ENCODE results near the gene TRIM25.
A peak's percentile ranks its signal among the peaks of the same experiment; 100 is the strongest.

The TRIM25 gene

DNA sequence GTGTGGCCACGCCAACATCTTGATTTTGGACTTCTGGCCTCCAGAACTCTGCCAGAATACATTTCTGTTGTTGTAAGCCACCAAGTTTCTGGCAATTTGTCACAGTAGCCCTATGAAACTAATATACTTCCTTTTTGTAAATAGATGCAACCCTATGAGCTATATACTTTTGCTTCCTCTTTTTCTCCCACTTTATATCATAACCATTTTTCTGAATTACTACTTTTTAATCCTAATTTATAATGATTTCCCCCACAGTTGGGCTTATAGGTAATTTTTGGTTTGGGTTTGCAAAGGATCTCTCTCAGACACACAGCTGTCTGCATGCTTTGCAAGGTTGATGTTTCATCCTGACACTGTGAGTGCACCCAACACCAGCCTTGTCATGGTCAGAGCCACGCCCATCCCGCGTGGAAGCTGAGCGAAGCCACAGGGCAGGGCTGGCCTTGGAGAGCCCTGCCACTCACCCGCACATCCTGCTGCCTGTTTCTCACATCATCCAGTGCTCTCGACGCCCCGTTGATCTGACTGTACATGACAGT, 5.8 kb downstream of the TRIM25 start:
- Histone ChIP-seq H3K4me3 (ENCODE audit: low read length) (no peak overlapping the region), H3K27me3 (replicated peaks; ENCODE audit: control insufficient read depth, insufficient read depth, low read length) (no peaks in the 10 kb centered on the region), H3K36me3 (ENCODE audit: control insufficient read depth, insufficient read depth, low read length, severe bottlenecking) (peaks cover 56% of the 10 kb centered on the region), H3K9ac (ENCODE audit: low read length) (no peak overlapping the region), H3K9me3 (ENCODE audit: control insufficient read depth, low read length) (no peaks in the 10 kb centered on the region), H3K4me1 (ENCODE audit: control insufficient read depth, insufficient read depth, low read length) (peaks cover 26% of the 10 kb centered on the region)
- DNase-seq (ENCODE audit: low read depth) = no peak

DNA sequence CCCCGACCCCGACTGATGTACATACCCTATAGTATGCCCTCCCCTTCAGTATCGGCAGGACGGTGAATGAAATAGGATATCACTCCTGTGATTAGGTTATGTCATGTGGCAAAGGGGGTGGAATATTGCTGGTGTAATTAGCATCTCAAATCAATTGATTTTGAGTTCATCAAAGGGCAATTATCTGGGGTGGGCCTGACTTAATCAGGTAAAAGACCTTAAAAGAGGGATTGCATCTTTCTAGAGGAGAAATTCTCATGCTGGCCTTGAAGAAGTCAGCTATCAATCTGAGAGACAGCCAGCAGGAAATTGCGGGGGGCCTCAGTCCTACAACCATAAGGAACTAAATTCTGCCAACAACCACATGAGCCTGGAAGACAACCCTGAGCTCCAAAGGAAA, 10.3 kb downstream of the TRIM25 start:
- Histone ChIP-seq H3K4me3 (ENCODE audit: low read length) (no peak overlapping the region), H3K9me3 (ENCODE audit: control insufficient read depth, low read length) (no peaks in the 10 kb centered on the region), H3K9ac (ENCODE audit: low read length) (no peak overlapping the region), H3K27me3 (replicated peaks; ENCODE audit: control insufficient read depth, insufficient read depth, low read length) (no peaks in the 10 kb centered on the region), H3K36me3 (ENCODE audit: control insufficient read depth, insufficient read depth, low read length, severe bottlenecking) (peaks cover 97% of the 10 kb centered on the region), H3K4me1 (ENCODE audit: control insufficient read depth, insufficient read depth, low read length) (peaks cover 11% of the 10 kb centered on the region)
- no peak for DNase-seq (ENCODE audit: low read depth)

DNA sequence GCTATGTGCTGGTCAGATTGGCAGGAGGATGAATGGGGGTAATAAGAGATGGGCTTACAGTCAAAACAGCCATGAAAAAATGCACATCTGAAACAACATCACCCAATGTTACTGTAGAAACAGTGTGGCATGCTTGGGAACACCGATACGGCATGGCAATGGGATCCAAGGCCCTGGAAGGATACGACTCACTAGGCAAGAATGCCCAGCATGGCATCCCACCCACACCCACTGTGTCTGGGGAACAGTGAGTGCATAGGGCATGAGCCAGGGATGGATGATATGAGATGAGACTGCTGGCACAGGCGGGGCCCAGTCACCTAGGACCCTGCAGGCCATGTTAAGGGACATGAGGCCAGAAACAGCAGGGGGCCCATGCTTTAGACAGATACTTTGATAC, 11.5 kb downstream of the TRIM25 start:
- peaks cover 95% of the 10 kb centered on the region for H3K36me3 ChIP-seq (ENCODE audit: control insufficient read depth, insufficient read depth, low read length, severe bottlenecking)
- peaks cover 11% of the 10 kb centered on the region for H3K4me1 ChIP-seq (ENCODE audit: control insufficient read depth, insufficient read depth, low read length)
- H3K27me3 ChIP-seq (replicated peaks; ENCODE audit: control insufficient read depth, insufficient read depth, low read length) = no peaks in the 10 kb centered on the region
- H3K9me3 ChIP-seq (ENCODE audit: control insufficient read depth, low read length) = no peaks in the 10 kb centered on the region
- peak; percentile 60 for DNase-seq (ENCODE audit: low read depth)
- H3K4me3 ChIP-seq (ENCODE audit: low read length) = no peak overlapping the region
- no peak overlapping the region for H3K9ac ChIP-seq (ENCODE audit: low read length)

DNA sequence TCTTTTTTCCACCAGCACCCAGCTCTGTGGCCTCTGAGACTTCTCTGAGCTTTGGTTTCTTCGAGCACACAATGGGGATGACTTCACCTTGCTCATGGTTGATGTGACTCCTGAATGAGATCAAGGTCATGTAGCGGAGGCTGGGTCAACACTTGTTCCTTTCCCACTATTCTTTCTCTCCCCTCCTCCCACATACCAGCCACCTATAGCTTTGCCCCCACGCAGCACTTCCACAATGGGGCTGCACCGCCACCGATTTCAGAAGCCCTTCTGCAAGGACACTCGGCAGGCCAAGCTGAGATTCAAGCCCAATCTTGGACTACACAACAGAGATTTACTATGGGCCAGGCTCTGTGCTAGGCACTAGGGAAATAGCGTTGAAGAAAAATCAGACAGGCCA, 14.4 kb downstream of the TRIM25 start:
- Histone ChIP-seq H3K27me3 (replicated peaks; ENCODE audit: control insufficient read depth, insufficient read depth, low read length) (no peaks in the 10 kb centered on the region), H3K4me1 (ENCODE audit: control insufficient read depth, insufficient read depth, low read length) (peaks cover 11% of the 10 kb centered on the region), H3K9me3 (ENCODE audit: control insufficient read depth, low read length) (no peaks in the 10 kb centered on the region), H3K4me3 (ENCODE audit: low read length) (no peak overlapping the region), H3K36me3 (ENCODE audit: control insufficient read depth, insufficient read depth, low read length, severe bottlenecking) (peaks cover 95% of the 10 kb centered on the region), H3K9ac (ENCODE audit: low read length) (no peak overlapping the region)
- no peak for DNase-seq (ENCODE audit: low read depth)

DNA sequence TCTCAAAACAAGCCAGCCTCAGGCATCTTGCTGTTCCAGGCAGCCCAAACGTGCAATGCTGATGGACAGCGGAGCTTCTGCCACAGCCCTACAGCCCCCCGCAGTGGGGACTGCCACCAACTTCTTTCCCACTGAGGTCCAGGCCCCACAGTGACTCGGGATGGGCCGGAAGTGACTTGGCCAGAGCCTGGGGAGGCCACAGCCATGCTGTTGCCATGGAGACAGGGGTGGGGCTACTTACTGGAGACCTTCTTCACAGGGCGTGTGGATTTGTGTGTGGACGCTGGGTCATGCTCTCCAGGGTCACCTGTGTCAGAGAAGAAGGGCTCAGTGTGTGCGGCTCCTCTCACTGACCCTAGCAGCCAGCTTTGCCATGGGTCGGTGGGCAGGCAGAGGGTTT, 15.0 kb downstream of the TRIM25 start:
- no peak overlapping the region for H3K4me3 ChIP-seq (ENCODE audit: low read length)
- no peaks in the 10 kb centered on the region for H3K9me3 ChIP-seq (ENCODE audit: control insufficient read depth, low read length)
- H3K27me3 ChIP-seq (replicated peaks; ENCODE audit: control insufficient read depth, insufficient read depth, low read length) = no peaks in the 10 kb centered on the region
- no peak for DNase-seq (ENCODE audit: low read depth)
- peaks cover 93% of the 10 kb centered on the region for H3K36me3 ChIP-seq (ENCODE audit: control insufficient read depth, insufficient read depth, low read length, severe bottlenecking)
- peaks cover 11% of the 10 kb centered on the region for H3K4me1 ChIP-seq (ENCODE audit: control insufficient read depth, insufficient read depth, low read length)
- no peak overlapping the region for H3K9ac ChIP-seq (ENCODE audit: low read length)

DNA sequence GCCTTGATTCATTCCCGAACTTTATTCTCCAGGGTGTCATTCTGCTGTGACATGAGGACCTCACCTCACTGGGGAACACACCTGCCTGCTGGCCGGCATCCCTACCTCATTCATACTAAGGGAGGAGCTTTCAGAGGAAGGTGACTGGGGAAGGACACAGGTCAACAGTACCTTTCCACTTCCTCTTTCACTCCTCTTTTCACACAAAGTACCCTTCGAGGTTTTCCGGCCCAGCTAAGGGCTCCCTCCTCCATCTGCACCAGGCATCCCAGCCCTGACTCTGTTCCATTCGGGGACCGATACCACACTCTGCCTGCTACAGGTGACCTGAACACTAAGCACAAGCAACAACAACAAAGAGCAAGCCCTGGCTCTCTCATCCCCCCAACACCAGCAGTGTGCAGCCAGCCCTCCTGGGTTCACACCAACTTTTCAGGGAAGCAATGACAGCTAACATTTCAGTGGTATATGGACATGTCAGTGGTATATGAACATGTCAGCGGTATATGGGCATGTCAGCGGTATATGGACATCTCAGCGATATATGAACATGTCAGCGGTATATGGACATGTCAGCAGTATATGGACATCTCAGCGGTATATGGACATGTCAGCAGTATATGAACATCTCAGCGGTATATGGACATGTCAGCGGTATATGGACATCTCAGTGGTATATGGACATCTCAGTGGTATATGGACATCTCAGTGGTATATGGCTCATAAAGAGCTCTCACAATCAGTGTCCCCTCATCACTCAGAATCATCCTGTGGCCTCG, 16.0 kb downstream of the TRIM25 start:
- Histone ChIP-seq H3K9ac (ENCODE audit: low read length) (no peak overlapping the region), H3K4me1 (ENCODE audit: control insufficient read depth, insufficient read depth, low read length) (peaks cover 11% of the 10 kb centered on the region), H3K9me3 (ENCODE audit: control insufficient read depth, low read length) (no peaks in the 10 kb centered on the region), H3K36me3 (ENCODE audit: control insufficient read depth, insufficient read depth, low read length, severe bottlenecking) (peaks cover 94% of the 10 kb centered on the region), H3K4me3 (ENCODE audit: low read length) (no peak overlapping the region), H3K27me3 (replicated peaks; ENCODE audit: control insufficient read depth, insufficient read depth, low read length) (no peaks in the 10 kb centered on the region)
- DNase-seq (ENCODE audit: low read depth) = no peak

DNA sequence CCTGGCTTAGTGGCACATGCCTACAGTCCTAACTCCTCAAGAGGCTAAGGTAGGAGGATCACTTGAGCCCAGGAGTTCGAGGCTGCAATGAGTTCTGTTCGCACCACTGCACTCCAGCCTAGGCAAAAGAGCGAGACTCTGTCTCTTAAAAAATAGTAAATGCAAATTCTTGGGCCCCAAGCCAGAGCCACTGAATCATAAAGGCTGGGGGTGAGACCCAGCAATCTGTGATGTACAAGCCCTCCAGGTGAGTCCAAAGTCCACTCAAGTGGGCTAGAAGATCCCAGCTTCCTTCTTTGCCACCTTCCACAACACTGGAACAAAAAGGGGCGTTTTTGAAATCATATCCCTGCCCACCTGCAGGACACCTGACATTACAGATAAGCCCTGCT, 16.9 kb downstream of the TRIM25 start:
- peaks cover 3% of the 10 kb centered on the region for H3K4me1 ChIP-seq (ENCODE audit: control insufficient read depth, insufficient read depth, low read length)
- H3K4me3 ChIP-seq (ENCODE audit: low read length) = no peak overlapping the region
- peaks cover 94% of the 10 kb centered on the region for H3K36me3 ChIP-seq (ENCODE audit: control insufficient read depth, insufficient read depth, low read length, severe bottlenecking)
- H3K9ac ChIP-seq (ENCODE audit: low read length) = no peak overlapping the region
- no peak for DNase-seq (ENCODE audit: low read depth)
- no peaks in the 10 kb centered on the region for H3K27me3 ChIP-seq (replicated peaks; ENCODE audit: control insufficient read depth, insufficient read depth, low read length)
- no peaks in the 10 kb centered on the region for H3K9me3 ChIP-seq (ENCODE audit: control insufficient read depth, low read length)

DNA sequence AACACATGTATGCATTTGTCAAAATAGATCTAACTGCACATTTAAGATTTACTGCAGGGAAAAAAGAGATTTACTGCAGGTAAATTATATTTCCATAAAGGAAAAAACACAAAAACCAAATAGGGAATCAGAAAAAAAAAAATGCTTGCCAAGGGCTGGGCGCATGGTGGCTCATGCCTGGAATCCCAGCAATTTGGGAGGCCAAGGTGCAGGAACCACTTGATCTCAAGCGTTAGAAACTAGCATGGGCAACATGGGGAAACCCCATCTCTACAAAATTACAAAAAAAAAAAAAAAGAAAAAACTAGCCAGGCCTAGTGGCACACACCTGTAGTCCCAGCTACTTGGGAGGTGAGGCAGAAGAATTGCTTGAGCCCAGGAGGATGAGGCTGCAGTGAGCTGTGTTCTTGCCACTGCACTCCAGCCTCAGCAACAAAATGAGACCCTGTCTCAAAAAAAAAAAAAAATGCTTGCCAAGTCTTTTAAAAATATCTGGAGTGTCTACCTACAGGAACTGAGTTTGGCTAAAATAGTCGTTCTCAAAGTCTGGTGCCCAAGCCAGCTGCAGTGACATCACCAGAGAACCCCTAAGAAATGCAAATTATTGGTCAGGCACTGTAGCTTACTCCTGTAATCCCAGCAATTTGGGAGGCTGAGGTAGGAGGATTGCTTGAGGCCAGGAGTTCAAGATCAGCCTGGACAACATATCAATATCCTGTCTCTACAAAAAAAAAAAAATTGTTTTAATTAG, 17.5 kb downstream of the TRIM25 start:
- H3K4me1 ChIP-seq (ENCODE audit: control insufficient read depth, insufficient read depth, low read length) = no peaks in the 10 kb centered on the region
- no peaks in the 10 kb centered on the region for H3K27me3 ChIP-seq (replicated peaks; ENCODE audit: control insufficient read depth, insufficient read depth, low read length)
- H3K9me3 ChIP-seq (ENCODE audit: control insufficient read depth, low read length) = no peaks in the 10 kb centered on the region
- no peak for DNase-seq (ENCODE audit: low read depth)
- no peak overlapping the region for H3K4me3 ChIP-seq (ENCODE audit: low read length)
- H3K36me3 ChIP-seq (ENCODE audit: control insufficient read depth, insufficient read depth, low read length, severe bottlenecking) = peaks cover 94% of the 10 kb centered on the region
- no peak overlapping the region for H3K9ac ChIP-seq (ENCODE audit: low read length)

DNA sequence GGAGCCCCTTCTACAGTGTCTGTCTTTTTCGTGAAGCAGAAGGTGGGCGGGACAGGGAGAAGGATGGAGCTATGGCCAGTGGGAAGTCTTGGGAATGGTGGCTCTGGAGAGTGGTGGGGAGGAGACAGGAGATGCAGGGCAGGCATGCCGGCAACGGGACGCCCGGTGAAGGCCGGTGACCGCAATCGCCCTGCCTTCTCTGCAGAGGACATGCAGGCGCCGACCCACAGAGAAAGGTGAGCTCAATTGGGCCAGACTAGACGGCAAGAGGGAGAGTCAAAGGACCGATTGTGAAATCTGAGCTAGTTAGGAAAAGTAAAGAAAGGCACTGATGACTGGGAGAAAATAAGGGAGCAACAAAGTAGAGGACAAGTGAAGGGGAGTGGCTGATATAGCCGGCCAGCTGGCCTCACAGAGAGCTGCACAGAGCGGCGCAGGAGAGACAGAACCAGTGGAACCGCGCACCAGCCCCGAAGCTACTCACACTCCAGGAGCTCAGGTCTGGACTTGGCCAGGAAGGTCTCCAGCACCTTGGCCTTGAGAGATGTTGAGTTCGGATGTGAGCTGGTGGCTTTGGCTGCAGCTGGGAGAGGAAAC, 18.9 kb downstream of the TRIM25 start:
- Histone ChIP-seq H3K4me1 (ENCODE audit: control insufficient read depth, insufficient read depth, low read length) (no peaks in the 10 kb centered on the region), H3K9me3 (ENCODE audit: control insufficient read depth, low read length) (no peaks in the 10 kb centered on the region), H3K36me3 (ENCODE audit: control insufficient read depth, insufficient read depth, low read length, severe bottlenecking) (peaks cover 95% of the 10 kb centered on the region), H3K9ac (ENCODE audit: low read length) (no peak overlapping the region), H3K4me3 (ENCODE audit: low read length) (no peak overlapping the region), H3K27me3 (replicated peaks; ENCODE audit: control insufficient read depth, insufficient read depth, low read length) (no peaks in the 10 kb centered on the region)
- no peak for DNase-seq (ENCODE audit: low read depth)

DNA sequence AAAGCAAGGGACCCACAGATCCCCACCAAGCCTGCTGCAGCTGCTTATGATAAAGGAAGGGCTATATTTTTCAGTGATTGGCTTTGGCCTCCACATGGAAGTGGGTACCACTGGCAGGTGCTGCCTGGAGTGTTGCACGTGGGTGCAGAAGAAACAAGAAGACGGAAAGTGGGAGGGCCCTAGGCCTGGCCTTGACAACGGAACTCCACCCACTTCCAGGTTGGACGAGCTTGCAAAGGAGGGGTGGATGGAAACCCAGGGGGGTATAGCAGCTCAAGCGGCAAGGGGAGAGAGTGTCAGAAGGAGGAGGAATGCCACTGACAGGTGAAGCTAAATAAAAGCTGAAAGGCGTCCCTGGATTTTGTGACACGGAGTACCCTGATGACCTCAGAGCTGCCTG, 20.3 kb downstream of the TRIM25 start:
- Histone ChIP-seq H3K9me3 (ENCODE audit: control insufficient read depth, low read length) (no peaks in the 10 kb centered on the region), H3K36me3 (ENCODE audit: control insufficient read depth, insufficient read depth, low read length, severe bottlenecking) (peaks cover 96% of the 10 kb centered on the region), H3K27me3 (replicated peaks; ENCODE audit: control insufficient read depth, insufficient read depth, low read length) (no peaks in the 10 kb centered on the region), H3K9ac (ENCODE audit: low read length) (no peak overlapping the region), H3K4me3 (ENCODE audit: low read length) (no peak overlapping the region), H3K4me1 (ENCODE audit: control insufficient read depth, insufficient read depth, low read length) (no peaks in the 10 kb centered on the region)
- no peak for DNase-seq (ENCODE audit: low read depth)

DNA sequence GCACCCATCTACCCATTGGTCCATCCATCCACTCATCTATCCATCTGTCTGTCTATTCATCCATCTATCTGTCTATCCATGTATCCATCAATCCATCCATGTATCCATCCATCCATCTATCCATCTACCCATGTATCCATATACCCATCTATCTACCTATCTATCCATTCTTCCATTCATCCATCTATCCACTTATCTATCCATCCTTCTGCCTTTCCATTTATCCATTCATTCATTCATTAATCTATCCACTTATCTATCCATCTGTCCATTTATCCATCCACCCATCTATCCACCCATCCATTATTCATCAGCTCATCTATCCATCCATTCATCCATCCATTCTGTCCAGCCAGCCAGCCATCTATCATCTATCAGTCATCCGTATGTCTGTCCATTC, 21.5 kb downstream of the TRIM25 start:
- Histone ChIP-seq H3K36me3 (ENCODE audit: control insufficient read depth, insufficient read depth, low read length, severe bottlenecking) (peaks cover 96% of the 10 kb centered on the region), H3K9me3 (ENCODE audit: control insufficient read depth, low read length) (peaks cover 6% of the 10 kb centered on the region), H3K9ac (ENCODE audit: low read length) (no peak overlapping the region), H3K4me1 (ENCODE audit: control insufficient read depth, insufficient read depth, low read length) (no peaks in the 10 kb centered on the region), H3K4me3 (ENCODE audit: low read length) (no peak overlapping the region), H3K27me3 (replicated peaks; ENCODE audit: control insufficient read depth, insufficient read depth, low read length) (no peaks in the 10 kb centered on the region)
- DNase-seq (ENCODE audit: low read depth) = no peak
